ENCODE data around the gene UBR2.
"Not testable (repeated sequence)": the region's sequence is repeated elsewhere in the genome, so short reads cannot be mapped to it uniquely, and the experiment has no call there.

The UBR2 gene

GRCh38 chr6:42555477-42556457, 8.1 kb upstream of the UBR2 start:
- peak; percentile 5 for DNase-seq

DNA sequence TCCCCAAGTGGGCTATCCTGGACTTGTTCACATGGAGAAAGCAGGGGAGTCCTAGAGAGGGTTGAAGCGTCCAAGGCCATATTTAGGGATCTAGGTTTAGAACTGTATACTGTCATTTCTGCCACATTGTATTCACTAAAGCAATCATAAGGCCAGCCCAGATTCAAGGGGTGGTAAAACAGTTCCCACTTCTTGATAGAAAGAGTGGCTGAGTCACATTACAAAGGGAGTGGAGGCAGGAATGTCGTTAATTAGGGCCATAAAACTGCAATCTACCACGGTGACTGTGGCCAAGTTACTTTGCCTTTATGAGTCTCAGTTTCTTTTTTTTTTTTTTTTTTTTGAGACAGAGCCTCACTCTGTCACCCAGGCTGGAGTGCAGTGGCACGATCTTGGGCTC, 7.4 kb upstream of the UBR2 start:
- no peak for DNase-seq

DNA sequence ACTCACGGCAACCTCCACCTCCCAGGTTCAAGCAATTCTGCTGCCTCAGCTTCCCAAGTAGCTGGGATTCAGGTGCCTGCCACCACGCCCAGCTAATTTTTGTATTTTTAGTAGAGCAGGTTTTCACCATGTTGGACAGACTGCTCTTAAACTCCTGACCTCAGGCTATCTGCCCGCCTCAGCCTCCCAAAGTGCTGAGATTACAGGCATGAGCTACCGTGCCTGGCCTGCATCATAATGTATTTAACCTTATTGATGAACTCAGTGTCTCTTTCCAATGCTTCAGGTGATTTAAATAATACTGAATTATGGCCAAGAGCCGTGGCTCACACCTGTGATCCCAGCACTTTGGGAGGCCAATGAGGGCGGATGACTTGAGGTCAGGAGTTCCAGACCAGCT, 4.6 kb upstream of the UBR2 start:
- DNase-seq, result not testable (repeated sequence)

DNA sequence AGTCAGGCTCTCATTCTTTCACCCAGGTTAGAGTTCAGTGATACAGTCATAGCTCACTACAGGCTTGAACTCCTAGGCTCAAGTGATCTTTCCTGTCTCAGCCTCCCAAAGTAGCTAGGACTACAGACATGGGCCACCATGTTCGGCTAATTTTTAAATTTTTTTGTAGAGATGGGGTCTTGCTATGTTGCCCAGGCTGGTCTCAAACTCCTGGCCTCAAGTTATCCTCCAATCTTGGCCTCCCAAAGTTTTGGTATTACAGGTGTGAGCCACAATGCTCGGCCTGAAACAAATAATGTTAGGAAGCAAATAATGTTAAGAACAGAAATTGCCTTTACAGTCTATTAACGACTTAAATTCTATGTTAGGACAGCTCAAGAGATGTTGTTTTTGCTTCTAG, 1.8 kb upstream of the UBR2 start:
- no peak for DNase-seq

DNA sequence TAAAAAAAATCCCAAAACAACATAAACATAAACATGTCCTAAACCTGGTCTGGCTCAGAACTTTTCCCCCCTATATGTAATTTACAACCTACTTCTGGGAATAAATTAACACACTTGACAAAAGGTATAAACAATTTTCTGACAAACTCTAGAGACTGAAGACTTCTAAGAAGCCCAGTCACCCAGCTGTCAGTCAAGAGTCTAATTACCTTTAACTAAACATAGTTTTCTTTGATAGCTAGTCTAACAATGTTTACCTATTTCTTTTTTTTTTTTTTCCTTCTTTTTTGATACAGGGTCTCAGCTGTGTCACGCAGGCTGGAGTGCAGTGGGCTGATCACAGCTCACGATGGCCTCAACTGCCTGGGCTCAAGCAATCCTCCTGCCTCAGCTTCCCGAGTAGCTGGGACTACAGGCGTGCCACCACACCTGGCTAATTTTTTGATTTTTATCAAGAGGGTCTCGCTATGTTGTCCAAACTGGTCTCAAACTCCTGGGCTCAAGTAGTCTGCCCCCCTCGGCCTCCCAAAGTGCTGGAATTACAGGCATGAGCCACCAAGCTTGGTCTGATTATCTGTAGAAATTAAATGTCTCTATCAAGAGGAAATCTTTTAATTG, 932 bp upstream of the UBR2 start:
- DNase-seq, result no peak

GRCh38 chr6:42564506-42564825, 637 bp downstream of the UBR2 start:
- peak; percentile 38 for DNase-seq

GRCh38 chr6:42565823-42566613, 2.2 kb downstream of the UBR2 start:
- DNase-seq, result no peak

- DNase-seq, result no peak
Observed at GRCh38 chr6:42566614-42567208, 2.9 kb downstream of the UBR2 start.

DNA sequence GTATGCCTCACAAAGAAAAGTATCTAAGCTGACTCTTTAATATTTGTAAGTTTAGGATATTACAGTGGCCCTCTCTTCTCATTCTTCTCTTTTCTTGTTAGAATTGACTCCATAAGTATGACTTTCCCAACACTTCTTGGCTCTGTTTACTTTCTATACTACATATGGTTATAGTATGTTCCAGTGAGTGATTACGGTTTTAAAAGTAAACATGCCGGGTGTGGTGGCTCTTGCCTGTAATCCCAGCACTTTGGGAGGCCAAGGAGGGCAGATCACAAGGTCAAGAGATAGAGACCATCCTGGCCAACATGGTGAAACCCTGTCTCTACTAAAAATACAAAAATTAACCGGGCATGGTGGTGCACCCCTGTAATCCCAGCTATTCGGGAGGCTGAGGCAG, 3.4 kb downstream of the UBR2 start:
- not testable (repeated sequence) for DNase-seq

GRCh38 chr6:42569102-42570028, 5.5 kb downstream of the UBR2 start:
- no peak for DNase-seq

- DNase-seq, result no peak
Observed at GRCh38 chr6:42571611-42572342, 7.9 kb downstream of the UBR2 start.

- no peak for DNase-seq
Observed at GRCh38 chr6:42572523-42572922, 8.7 kb downstream of the UBR2 start.

- DNase-seq, result not testable (repeated sequence)
Observed at GRCh38 chr6:42576538-42576937, 12.7 kb downstream of the UBR2 start.

DNA sequence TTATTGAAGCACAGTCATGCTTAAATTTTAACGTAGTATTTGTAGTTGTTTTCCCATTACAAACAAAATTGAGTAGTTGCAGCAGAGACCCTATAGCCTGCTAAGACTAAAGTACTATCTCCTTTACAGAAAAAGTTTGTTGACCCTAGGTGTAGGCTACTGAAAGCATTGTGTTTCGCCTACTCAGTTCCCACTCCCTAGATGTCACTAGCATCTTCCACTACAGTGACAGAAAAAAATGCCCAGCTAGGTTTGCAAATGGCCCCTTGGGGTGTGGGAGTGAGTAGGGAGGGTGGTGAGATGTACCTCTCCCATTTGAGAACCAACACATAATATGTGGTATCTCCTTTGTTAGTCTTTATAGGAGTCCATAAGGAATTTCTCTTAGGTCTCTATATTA, 34.5 kb downstream of the UBR2 start:
- no peak for DNase-seq

GRCh38 chr6:42599558-42599957, 35.7 kb downstream of the UBR2 start:
- DNase-seq, result no peak

GRCh38 chr6:42604150-42604549, 40.3 kb downstream of the UBR2 start:
- DNase-seq, result no peak

GRCh38 chr6:42604699-42605098, 40.9 kb downstream of the UBR2 start:
- DNase-seq, result not testable (repeated sequence)

- DNase-seq, result no peak
Observed at GRCh38 chr6:42610416-42610815, 46.6 kb downstream of the UBR2 start.

- DNase-seq, result no peak
Observed at GRCh38 chr6:42615518-42615917, 51.7 kb downstream of the UBR2 start.

GRCh38 chr6:42616716-42617115, 52.9 kb downstream of the UBR2 start:
- DNase-seq, result no peak

DNA sequence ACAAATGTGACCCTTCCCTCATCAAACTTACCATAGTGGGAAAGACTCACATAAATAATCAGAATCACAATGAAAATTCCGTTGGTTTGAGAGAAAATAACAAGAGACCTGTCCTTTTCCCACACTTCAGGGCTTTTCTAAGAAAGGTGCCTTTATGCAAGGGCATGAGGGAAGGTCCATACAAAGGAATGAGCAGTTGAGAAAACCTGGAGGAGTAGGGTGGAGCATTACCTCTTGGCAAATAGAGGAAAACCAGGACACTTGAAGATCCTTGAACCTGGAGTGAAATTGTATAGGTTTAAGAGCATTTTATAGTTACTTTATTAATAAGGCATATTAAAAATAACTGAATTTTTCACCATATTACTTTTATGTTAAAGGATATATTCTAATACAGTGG, 54.3 kb downstream of the UBR2 start:
- DNase-seq, result no peak
